Activated CD4-positive, alpha-beta T cell treated with anti-CD3 and anti-CD28 coated beads for 36 hours (primary cell): ENCODE data around the gene TUT4. TPM values are rescaled to one million over a fixed set of nuclear protein-coding genes. Genes with fewer than 3 reads are reported as not detected.

Source experiments
- ATAC-seq: fragments of 200-7000 bp; cut with Tn5 transposase; one replicate; pipeline ENCODE4 v1.10.0; 2021; ENCODE audit warnings: mild to moderate bottlenecking, moderate library complexity
- CTCF ChIA-PET: fragments of 350-600 bp; sonication (Branson Sonifier 250); formaldehyde crosslinking; loops from one replicate; lab custom pipeline; 2021; ENCODE audit warnings: antibody characterized with exemption; lab: Charles Lee
- POLR2A ChIA-PET: fragments of 350-600 bp; sonication (Branson Sonifier 250); formaldehyde crosslinking; loops from one replicate; lab custom pipeline; 2021; ENCODE audit warnings: antibody characterized with exemption, inconsistent platforms; lab: Charles Lee
- DNase-seq: peaks from one replicate; pipeline ENCODE4 v3.0.0-alpha.2; 2020
- H3K27ac Mint-ChIP-seq: one replicate; pipeline ENCODE4 v1.8.0; 2021; ENCODE audit warnings: mixed read lengths
- H3K27me3 Mint-ChIP-seq: one replicate; pipeline ENCODE4 v1.8.0; 2021; ENCODE audit warnings: mixed read lengths
- H3K36me3 Mint-ChIP-seq: one replicate; pipeline ENCODE4 v1.8.0; 2021; ENCODE audit warnings: low read depth, mixed read lengths
- H3K4me1 Mint-ChIP-seq: one replicate; pipeline ENCODE4 v1.8.0; 2021; ENCODE audit warnings: mixed read lengths
- H3K4me3 Mint-ChIP-seq: one replicate; pipeline ENCODE4 v1.8.0; 2021; ENCODE audit warnings: mild to moderate bottlenecking, moderate library complexity, mixed read lengths
- H3K9me3 Mint-ChIP-seq: one replicate; pipeline ENCODE4 v1.8.0; 2021; ENCODE audit warnings: low read depth, mixed read lengths
- intact Hi-C, 2 experiments: fragments of 100-400 bp; cut with DNase I in 1 of 2; cut with micrococcal nuclease in 1 of 2; formaldehyde crosslinking; loops; one replicate each; pipeline versions ENCODE4 v1.14.2 to v1.15.1; 2022 to 2024; cut with DNase I, micrococcal nuclease
- total RNA-seq, 2 experiments: library from RNA; stranded (reverse); gene quantifications; one replicate each; pipeline ENCODE4 v1.2.3, GENCODE V29; 2021

TUT4 gene
- 10 to 100 TPM; 61.6 to 71.7 TPM for total RNA-seq

- H3K27ac Mint-ChIP-seq = peak within 1 kb of the TSS; percentile 84
- peak; percentile 90 for DNase-seq
- H3K27me3 Mint-ChIP-seq = no peaks in the 10 kb centered on the region
- H3K36me3 Mint-ChIP-seq = no peaks in the 10 kb centered on the region
- intact Hi-C loops = loop anchor here (1.0 to 10.0 kb wide), 24 partner anchors 32 to 772 kb away; partner anchors contain the start of genes CC2D1B (in 2 of the 2), GPX7 (in 2 of the 2), NRDC (in 2 of the 2) and ORC1 (in 2 of the 2)
- POLR2A ChIA-PET = interaction anchor here (0.6 to 2.0 kb wide), 10 partner anchors 13 to 346 kb away, joined by 3 to 18 read pairs (median 4); partner anchors contain the start of genes ORC1, PRPF38A and SHISAL2A
- no peak within 1 kb of the TSS for H3K4me3 Mint-ChIP-seq
- peaks cover 34% of the 10 kb centered on the region for H3K4me1 Mint-ChIP-seq
- peak; percentile 57 for ATAC-seq
- no peaks in the 10 kb centered on the region for H3K9me3 Mint-ChIP-seq
- CTCF ChIA-PET = interaction anchor here (0.8 to 1.4 kb wide), 5 partner anchors 49 to 438 kb away, joined by 3 to 4 read pairs (median 3); no protein-coding TSS in a partner anchor
Measured at GRCh38 chr1:52552505-52553361, at the start of gene TUT4. Gene TUT4 (minus strand): TSS chr1:52553092. CDS start chr1:52526280, 26,812 bp downstream.

- H3K4me1 Mint-ChIP-seq = peaks cover 40% of the 10 kb centered on the region
- peaks cover 3% of the 10 kb centered on the region for H3K9me3 Mint-ChIP-seq
- ATAC-seq = peak; percentile 70
Measured at GRCh38 chr1:52601991-52602855, 49.3 kb upstream of the TUT4 start, which contains the start of gene GPX7. Gene GPX7 (plus strand): TSS chr1:52602371. CDS start chr1:52602410, 39 bp downstream.

GRCh38 chr1:52601519-52601918 is 48.6 kb upstream of the TUT4 start:
- Mint-ChIP-seq H3K9me3 (peaks cover 3% of the 10 kb centered on the region), H3K4me3 (peak overlapping the region; percentile 75), H3K27me3 (no peaks in the 10 kb centered on the region), H3K36me3 (peaks cover 15% of the 10 kb centered on the region), H3K4me1 (peaks cover 40% of the 10 kb centered on the region), H3K27ac (peak overlapping the region; percentile 83)
- ChIA-PET POLR2A (interaction anchor here (1.0 kb wide), 1 partner anchor 49 kb away, joined by 4 read pairs; the partner anchor contains the start of gene TUT4), CTCF (interaction anchor here (0.8 to 1.6 kb wide), 3 partner anchors 48 to 196 kb away, joined by 4 to 6 read pairs (median 4); partner anchors contain the start of gene TUT4)
- ATAC-seq = no peak
- intact Hi-C loops = loop anchor here in 1 of 2 experiments (5.0 kb wide), 1 partner anchor 49 kb away; the partner anchor contains the start of gene TUT4
- DNase-seq = peak; percentile 5

More at GRCh38 chr1:52601991-52602855, 49.3 kb upstream of the TUT4 start, which contains the start of gene GPX7:
- peak within 1 kb of the TSS; percentile 86 for H3K4me3 Mint-ChIP-seq
- ChIA-PET CTCF (interaction anchor here (0.8 to 1.0 kb wide), 2 partner anchors 49 to 197 kb away, joined by 4 read pairs; partner anchors contain the start of gene TUT4), POLR2A (interaction anchor here (0.8 to 1.0 kb wide), 2 partner anchors 24 to 49 kb away, joined by 4 read pairs; partner anchors contain the start of gene TUT4)
- H3K36me3 Mint-ChIP-seq = peaks cover 16% of the 10 kb centered on the region
- intact Hi-C loops = loop anchor here (1.0 to 5.0 kb wide), 6 partner anchors 31 to 235 kb away; partner anchors contain the start of genes TUT4 (in 2 of the 2), CC2D1B (in 1 of the 2) and SHISAL2A (in 1 of the 2)
- H3K27me3 Mint-ChIP-seq = no peaks in the 10 kb centered on the region
- peak; percentile 72 for DNase-seq
- peak within 1 kb of the TSS; percentile 94 for H3K27ac Mint-ChIP-seq

- H3K27me3 Mint-ChIP-seq = no peaks in the 10 kb centered on the region
- DNase-seq (no peak), ATAC-seq (no peak)
- POLR2A ChIA-PET = interaction anchor here (1.0 kb wide), 1 partner anchor 48 kb away, joined by 4 read pairs; the partner anchor contains the start of gene TUT4
- intact Hi-C loops = loop anchor here in 1 of 2 experiments (5.0 kb wide), 1 partner anchor 48 kb away; the partner anchor contains the start of gene TUT4
- H3K27ac Mint-ChIP-seq = peak overlapping the region; percentile 22
- H3K4me3 Mint-ChIP-seq = no peak overlapping the region
- CTCF ChIA-PET = interaction anchor here (0.6 to 1.6 kb wide), 3 partner anchors 86 to 446 kb away, joined by 3 to 6 read pairs (median 4); no protein-coding TSS in a partner anchor
- peaks cover 3% of the 10 kb centered on the region for H3K9me3 Mint-ChIP-seq
- peaks cover 35% of the 10 kb centered on the region for H3K4me1 Mint-ChIP-seq
- H3K36me3 Mint-ChIP-seq = peaks cover 11% of the 10 kb centered on the region
Measured at GRCh38 chr1:52600533-52601179, 47.8 kb upstream of the TUT4 start.

- H3K4me3 Mint-ChIP-seq = no peak overlapping the region
- H3K9me3 Mint-ChIP-seq = peaks cover 3% of the 10 kb centered on the region
- H3K4me1 Mint-ChIP-seq = peaks cover 25% of the 10 kb centered on the region
- intact Hi-C loops = no loop called here
- no peaks in the 10 kb centered on the region for H3K27me3 Mint-ChIP-seq
- ChIA-PET POLR2A (interaction anchor here (0.6 kb wide), 1 partner anchor 196 kb away, joined by 6 read pairs; no protein-coding TSS in a partner anchor), CTCF (interaction anchor here (0.7 to 1.0 kb wide), 3 partner anchors 35 to 155 kb away, joined by 3 read pairs; no protein-coding TSS in a partner anchor)
- H3K27ac Mint-ChIP-seq = no peak overlapping the region
- ATAC-seq (no peak), DNase-seq (no peak)
- H3K36me3 Mint-ChIP-seq = peaks cover 8% of the 10 kb centered on the region
Measured at GRCh38 chr1:52599236-52599635, 46.3 kb upstream of the TUT4 start.

GRCh38 chr1:52598729-52599128 is 45.8 kb upstream of the TUT4 start:
- no peak overlapping the region for H3K4me3 Mint-ChIP-seq
- CTCF ChIA-PET = interaction anchor here (0.7 kb wide), 1 partner anchor 87 kb away, joined by 3 read pairs; no protein-coding TSS in a partner anchor
- no peaks in the 10 kb centered on the region for H3K27me3 Mint-ChIP-seq
- no peak for DNase-seq
- peaks cover 5% of the 10 kb centered on the region for H3K36me3 Mint-ChIP-seq
- POLR2A ChIA-PET = interaction anchor here (0.7 kb wide), 1 partner anchor 292 kb away, joined by 4 read pairs; no protein-coding TSS in a partner anchor
- H3K27ac Mint-ChIP-seq = no peak overlapping the region
- ATAC-seq = no peak
- intact Hi-C loops = no loop called here
- H3K9me3 Mint-ChIP-seq = peaks cover 3% of the 10 kb centered on the region
- H3K4me1 Mint-ChIP-seq = peaks cover 21% of the 10 kb centered on the region

GRCh38 chr1:52597912-52598311 is 45.0 kb upstream of the TUT4 start:
- intact Hi-C loops = no loop called here
- H3K4me3 Mint-ChIP-seq = no peak overlapping the region
- no peak for ATAC-seq

GRCh38 chr1:52595061-52595460 is 42.2 kb upstream of the TUT4 start:
- H3K9me3 Mint-ChIP-seq = peaks cover 3% of the 10 kb centered on the region
- intact Hi-C loops = no loop called here
- no peaks in the 10 kb centered on the region for H3K36me3 Mint-ChIP-seq
- DNase-seq (no peak), ATAC-seq (no peak)
- no peak overlapping the region for H3K27ac Mint-ChIP-seq
- CTCF ChIA-PET = no interaction called here
- H3K4me1 Mint-ChIP-seq = no peaks in the 10 kb centered on the region
- POLR2A ChIA-PET = no interaction called here
- H3K27me3 Mint-ChIP-seq = no peaks in the 10 kb centered on the region
- H3K4me3 Mint-ChIP-seq = no peak overlapping the region

More at GRCh38 chr1:52597912-52598311, 45.0 kb upstream of the TUT4 start:
- no peak for DNase-seq
- H3K36me3 Mint-ChIP-seq = peaks cover 3% of the 10 kb centered on the region
- H3K9me3 Mint-ChIP-seq = peaks cover 3% of the 10 kb centered on the region
- H3K27me3 Mint-ChIP-seq = no peaks in the 10 kb centered on the region
- POLR2A ChIA-PET = interaction anchor here (0.7 kb wide), 1 partner anchor 292 kb away, joined by 4 read pairs; no protein-coding TSS in a partner anchor
- CTCF ChIA-PET = no interaction called here
- H3K27ac Mint-ChIP-seq = no peak overlapping the region
- H3K4me1 Mint-ChIP-seq = peaks cover 13% of the 10 kb centered on the region

GRCh38 chr1:52593495-52593894 is 40.6 kb upstream of the TUT4 start:
- POLR2A ChIA-PET = no interaction called here
- Mint-ChIP-seq H3K9me3 (no peaks in the 10 kb centered on the region), H3K4me3 (no peak overlapping the region), H3K27me3 (no peaks in the 10 kb centered on the region), H3K36me3 (no peaks in the 10 kb centered on the region), H3K4me1 (no peaks in the 10 kb centered on the region), H3K27ac (no peak overlapping the region)
- DNase-seq = no peak
- CTCF ChIA-PET = interaction anchor here (0.6 to 1.1 kb wide), 3 partner anchors 14 to 124 kb away, joined by 3 read pairs; no protein-coding TSS in a partner anchor
- intact Hi-C loops = no loop called here
- ATAC-seq = no peak
